HG03196 (cell line): ENCODE measurements around the gene ATP1B3.
"Not testable (repeated sequence)": the region's sequence is repeated elsewhere in the genome, so short reads cannot be mapped to it uniquely, and the experiment has no call there.

Experiments used
- ATAC-seq: cut with Tn5 transposase; IDR thresholded peaks from one replicate; pipeline ENCODE4 v1.9.1; 2021; ENCODE audit not compliant: unreplicated experiment

Gene ATP1B3

DNA sequence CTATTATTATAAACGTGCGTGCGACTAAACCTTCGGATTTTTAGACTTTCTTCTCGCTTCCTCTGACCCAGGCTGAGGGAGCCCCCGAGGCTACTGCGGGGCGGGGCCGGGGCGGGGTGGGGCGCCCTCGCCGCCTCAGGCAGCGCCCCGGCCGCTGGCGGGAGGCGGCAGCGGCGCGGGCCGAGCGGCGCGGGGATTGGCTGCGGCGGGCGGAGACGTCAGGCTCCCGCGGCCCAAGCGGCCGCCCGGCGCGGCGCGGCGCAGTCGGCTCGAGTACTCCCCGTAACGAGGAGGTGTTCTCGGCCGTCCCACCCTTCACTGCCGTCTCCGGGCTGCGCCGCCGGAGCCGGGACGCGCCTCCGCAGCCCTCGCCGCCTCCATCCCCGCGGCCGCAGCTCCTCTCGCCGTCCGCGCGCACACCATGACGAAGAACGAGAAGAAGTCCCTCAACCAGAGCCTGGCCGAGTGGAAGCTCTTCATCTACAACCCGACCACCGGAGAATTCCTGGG is at the start of gene ATP1B3:
Gene ATP1B3 (plus strand): TSS at position 263 of the 510 bp plus-strand sequence. CDS start 159 bp downstream, at position 422.
- peak; percentile 78 for ATAC-seq

DNA sequence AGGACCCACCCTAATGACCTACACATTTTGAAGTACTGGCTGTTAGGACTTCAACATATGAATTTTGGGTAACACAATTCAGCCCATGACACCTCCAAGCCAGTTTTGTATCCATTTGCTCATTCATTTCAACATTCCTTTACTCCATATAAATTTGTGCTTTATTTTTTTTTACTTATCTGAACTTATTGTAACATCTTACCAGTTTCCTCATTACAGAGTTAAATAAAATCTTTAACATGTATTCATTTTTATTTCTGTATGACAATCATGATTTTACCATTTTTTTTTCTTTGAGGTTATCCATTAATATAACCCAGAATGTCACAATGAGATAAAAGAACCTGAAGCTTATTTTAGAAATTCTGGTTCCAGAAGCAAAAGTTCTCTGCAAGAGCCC is 48.0 kb upstream of the ATP1B3 start:
- ATAC-seq, result no peak

DNA sequence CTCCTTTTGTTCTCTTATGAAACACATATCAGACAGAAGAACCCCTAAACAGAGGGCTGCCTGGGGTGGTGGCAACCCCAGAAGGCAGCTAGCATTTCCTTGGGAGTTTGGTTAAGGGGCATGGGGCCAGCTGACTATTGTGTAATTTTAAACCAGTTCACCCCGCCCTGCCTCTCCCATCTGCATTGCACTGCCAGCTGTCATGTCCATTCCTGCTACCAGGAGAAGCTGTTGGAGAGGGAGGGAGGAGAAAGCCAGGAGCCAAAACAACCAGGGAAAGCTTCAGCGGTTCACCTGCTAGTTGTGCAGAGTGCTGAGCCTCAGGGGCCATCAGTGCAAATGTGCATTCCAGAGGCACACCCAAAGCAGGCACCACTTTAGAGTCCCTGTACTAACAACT is 47.6 kb upstream of the ATP1B3 start:
- ATAC-seq, result no peak

DNA sequence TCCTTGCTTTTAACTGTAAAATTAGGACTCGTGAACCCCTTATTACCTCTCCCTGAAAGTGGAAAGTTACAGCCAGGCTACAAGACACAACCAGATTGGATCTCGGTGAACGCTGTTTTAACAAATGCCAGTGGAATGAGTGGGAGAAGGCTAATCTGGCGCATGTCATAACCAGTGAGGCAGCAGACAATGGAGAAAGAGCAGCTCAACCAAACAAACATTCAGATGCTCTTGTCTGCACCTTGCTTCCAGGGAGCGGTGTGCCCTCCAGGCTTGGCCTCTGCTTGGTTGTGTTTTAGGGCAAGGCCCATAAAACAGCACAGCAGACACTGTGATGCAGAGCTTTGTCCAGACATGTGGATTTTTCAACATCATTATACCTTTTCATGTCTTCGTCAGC is 45.9 kb upstream of the ATP1B3 start:
- ATAC-seq, result no peak

DNA sequence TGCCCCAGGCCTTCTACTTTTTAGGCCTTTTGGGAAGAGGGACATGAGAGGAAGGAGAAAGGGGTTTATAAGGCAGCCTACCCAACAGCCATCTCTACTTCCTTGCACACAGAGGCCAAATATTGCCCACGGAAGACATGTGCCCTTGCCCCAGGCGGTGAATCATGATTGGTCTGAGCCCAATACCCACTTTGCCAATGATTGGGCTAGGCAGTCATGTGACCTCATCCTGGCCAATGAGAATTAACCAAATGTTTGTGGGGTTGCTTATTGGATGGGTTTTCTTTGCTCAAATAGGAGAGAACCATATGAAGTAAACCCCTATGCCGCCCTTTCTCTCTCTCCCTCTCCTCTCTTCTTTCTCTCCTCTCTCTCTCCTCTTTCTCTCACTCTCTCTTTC is 42.2 kb upstream of the ATP1B3 start:
- no peak for ATAC-seq

- ATAC-seq, result no peak
These were observed 40.8 kb upstream of the ATP1B3 start for GRCh38 chr3:141835557-141836229.

DNA sequence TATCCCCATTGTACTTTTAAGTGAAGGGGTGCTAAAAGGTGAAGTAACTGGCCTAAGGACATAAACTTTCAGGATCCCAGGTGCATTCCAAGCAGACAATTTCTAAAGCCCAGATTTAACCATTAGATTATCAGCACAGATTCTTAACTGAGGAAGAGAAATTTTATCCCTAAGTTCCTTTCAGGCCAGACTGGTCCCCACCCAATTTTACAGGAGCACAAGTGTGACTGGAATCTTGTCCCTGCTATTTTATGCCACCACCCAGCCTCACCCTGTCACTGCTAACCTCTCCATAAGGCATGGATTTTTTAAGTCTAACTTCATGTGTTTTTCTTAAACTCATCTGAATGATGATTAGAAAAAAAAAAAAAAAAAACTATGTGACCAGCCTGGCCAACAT is 37.1 kb upstream of the ATP1B3 start:
- no peak for ATAC-seq

- no peak for ATAC-seq
These were observed 35.5 kb upstream of the ATP1B3 start for GRCh38 chr3:141840737-141841544.

- no peak for ATAC-seq
These were observed 32.3 kb upstream of the ATP1B3 start for GRCh38 chr3:141844108-141844507.

DNA sequence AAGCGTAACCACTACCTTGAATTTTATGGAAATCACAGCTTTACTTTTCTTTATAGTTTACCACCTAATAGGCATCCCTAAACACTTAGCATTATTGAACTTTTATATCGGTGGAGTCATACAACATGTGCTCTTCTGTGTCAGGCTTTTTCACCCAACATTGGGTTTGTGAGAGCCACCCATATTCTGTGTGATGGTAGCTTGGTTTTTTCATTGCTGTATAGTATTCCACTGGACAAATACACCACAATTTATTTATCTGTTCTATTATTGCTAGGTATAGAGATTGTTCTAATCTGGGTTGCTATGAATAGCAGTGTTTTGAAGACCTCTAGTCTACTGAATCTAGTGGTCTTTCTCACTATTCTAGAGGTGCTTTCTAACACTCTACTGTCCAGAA is 31.6 kb upstream of the ATP1B3 start:
- ATAC-seq, result no peak

GRCh38 chr3:141845407-141846049 is 30.9 kb upstream of the ATP1B3 start:
- no peak for ATAC-seq

GRCh38 chr3:141846050-141846433 is 30.4 kb upstream of the ATP1B3 start:
- ATAC-seq, result no peak

DNA sequence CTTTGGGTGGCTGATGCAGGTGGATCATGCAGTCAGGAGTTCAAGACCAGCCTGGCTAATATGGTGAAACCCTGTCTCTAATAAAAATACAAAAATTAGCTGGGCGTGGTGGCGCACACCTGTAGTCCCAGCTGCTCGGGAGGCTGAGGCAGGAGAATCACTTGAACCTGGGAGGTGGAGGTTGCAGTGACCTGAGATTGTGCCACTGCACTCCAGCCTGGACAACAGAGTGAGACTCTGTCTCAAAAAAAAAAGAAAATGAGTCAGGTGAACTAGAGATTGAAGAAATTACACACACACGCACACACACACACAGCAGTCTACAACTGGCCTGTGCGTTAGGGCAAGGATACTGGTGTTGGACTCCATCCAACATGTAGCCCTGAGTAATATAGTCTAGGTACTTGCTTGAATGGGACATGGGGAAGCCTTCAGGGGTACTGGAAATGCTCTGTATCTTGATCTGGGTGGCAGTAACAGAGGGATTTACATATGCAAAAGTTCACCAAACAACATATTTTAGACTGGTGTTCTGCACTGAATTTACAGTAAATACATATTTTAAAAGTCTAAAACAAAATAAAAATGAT is 28.2 kb upstream of the ATP1B3 start:
- not testable (repeated sequence) for ATAC-seq

DNA sequence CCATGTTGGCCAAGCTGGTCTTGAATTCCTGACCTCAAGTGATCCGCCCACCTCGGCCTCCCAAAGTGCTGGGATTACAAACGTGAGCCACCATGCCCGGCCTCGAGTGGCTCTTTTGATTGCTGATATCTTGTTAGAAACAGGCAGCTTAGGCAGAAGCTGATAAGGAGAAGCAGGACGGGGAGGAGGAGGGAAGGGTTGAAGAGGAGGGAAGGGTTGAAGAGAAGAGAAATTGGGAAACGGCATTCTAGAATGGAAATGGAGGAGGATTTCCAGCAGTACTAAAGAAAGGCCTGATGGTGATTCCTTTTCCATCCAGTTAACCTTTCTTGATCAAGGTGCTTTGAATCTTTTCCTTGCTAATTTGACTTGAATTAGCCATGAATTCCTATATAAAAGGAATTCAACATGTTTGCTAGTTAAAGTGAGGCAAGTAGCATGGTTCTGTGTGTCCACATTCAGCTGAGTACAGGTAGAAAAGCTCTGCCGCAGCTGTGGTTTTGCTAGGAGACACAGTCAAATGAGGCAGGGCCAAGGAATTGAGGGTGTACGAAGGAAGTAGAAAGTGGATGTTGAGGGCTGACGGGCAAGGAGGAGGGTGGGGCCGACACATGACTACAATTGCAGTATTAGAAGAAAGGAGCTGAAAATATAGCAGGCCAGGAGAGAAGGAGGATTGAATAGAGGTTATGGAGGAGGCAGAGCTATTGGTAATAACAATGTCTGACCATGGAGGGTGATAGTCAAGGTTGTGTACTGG is 27.2 kb upstream of the ATP1B3 start:
- ATAC-seq, result no peak

DNA sequence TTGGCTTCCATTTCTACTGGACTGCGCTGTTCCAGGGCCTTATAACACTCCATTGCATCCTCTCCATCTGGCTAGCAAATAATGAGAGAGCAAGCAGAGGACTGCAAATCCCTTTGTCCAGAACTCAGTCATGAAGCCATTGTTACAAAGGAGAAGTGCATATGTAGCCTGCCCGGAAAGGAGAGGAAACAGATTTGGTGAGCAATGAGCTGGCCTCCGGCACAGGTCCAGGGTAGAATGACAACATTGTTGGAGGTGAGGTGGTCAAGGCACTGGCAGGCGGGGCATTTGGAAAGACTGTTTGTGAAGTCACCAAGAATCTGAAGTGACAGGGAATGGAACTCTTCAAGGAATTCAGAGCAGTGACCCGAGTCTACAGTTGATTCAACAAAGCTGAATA is 25.0 kb upstream of the ATP1B3 start:
- no peak for ATAC-seq

- ATAC-seq, result no peak
These were observed 23.3 kb upstream of the ATP1B3 start for GRCh38 chr3:141853081-141853601.

GRCh38 chr3:141853629-141854168 is 22.7 kb upstream of the ATP1B3 start:
- ATAC-seq, result no peak

DNA sequence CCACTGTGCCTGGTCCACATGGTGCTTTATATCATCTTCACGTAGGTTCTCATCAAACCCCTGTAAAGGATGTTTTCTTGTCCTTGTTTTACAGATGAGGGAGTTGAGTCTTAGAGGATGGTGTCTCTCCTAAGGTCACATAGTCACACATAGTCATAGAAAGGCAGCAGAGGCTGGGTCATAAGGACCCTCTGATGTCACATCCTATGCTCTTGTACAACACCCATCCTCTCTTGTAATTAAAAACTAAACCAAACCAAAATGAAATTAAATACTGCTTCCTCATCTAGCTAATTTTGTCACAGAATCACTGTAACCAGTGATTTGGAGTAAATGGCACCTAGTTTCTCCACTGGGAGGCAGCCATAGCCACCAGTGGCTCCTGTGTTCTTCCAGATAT is 21.8 kb upstream of the ATP1B3 start:
- no peak for ATAC-seq

DNA sequence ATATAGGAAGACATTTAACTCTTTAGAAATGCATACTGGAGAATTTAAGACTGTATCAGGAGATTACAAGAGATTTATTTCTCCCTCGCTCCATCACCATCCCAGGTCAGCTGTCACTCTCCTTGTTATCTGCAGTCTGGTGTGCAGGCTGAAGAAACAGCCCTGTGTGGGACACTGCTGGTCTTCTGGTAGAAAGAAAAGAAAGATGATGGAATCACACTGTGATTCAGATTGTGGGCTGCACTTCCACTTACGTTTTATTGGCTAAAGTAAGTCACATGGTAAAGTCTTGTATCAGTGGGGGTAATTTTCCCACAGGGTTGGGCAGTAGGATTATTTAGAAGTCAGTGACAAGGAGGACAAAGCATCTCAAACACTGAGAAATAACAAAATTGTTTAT is 18.1 kb upstream of the ATP1B3 start:
- ATAC-seq, result no peak

GRCh38 chr3:141859651-141860050 is 16.8 kb upstream of the ATP1B3 start:
- no peak for ATAC-seq
